Thoracic aorta (tissue), 2 donors: ENCODE data around the gene FAM187B. TPM values are rescaled to one million over a fixed set of nuclear protein-coding genes. Genes with fewer than 3 reads are reported as not detected.

Experiments
- ATAC-seq: fragments of 150-250 bp; one replicate; pipeline ENCODE4 v1.8.0; 2017; ENCODE audit warnings: low read depth; ENCODE audit not compliant: insufficient number of reproducible peaks, low FRiP score
- DNase-seq: peaks from one replicate; pipeline ENCODE4 v3.0.0-alpha.2; 2020; ENCODE audit warnings: low spot score
- H3K27ac ChIP-seq, 2 donors: fragments of 200-600 bp; sonication (generic); 1 replicate in 1 of 2; 2 replicates in 1 of 2; pipeline ENCODE4 v1.5.1; 2016; ENCODE audit warnings: mild to moderate bottlenecking in 2 of 2, moderate library complexity in 2 of 2
- H3K27me3 ChIP-seq: fragments of 200-600 bp; sonication (generic); replicated peaks from 2 replicates; pipeline ENCODE4 v1.6.0; 2016; ENCODE audit warnings: mild to moderate bottlenecking; ENCODE audit not compliant: insufficient read depth
- H3K36me3 ChIP-seq: fragments of 200-600 bp; sonication (generic); one replicate; pipeline ENCODE4 v1.5.1; 2016
- H3K4me1 ChIP-seq, 2 donors: fragments of 200-600 bp; sonication (generic); 1 replicate in 1 of 2; 2 replicates in 1 of 2; pipeline versions ENCODE4 v1.5.1 to v1.6.0; 2016; ENCODE audit warnings: low read depth in 2 of 2, mild to moderate bottlenecking in 1 of 2; ENCODE audit not compliant: control insufficient read depth in 1 of 2
- H3K4me3 ChIP-seq: fragments of 200-600 bp; sonication (generic); 2 replicates; pipeline ENCODE4 v1.5.1; 2016; ENCODE audit warnings: mild to moderate bottlenecking
- H3K9me3 ChIP-seq: fragments of 200-600 bp; sonication (generic); 2 replicates; pipeline ENCODE4 v1.5.1; 2016
- CTCF ChIP-seq: fragments of 200-600 bp; sonication (generic); IDR thresholded peaks from one replicate; pipeline ENCODE4 v1.5.1; 2019; ENCODE audit warnings: antibody characterized with exemption
- total RNA-seq, 2 donors: library from RNA; depleted of rRNA; stranded (reverse); fragments of >200 nt; gene quantifications; one replicate each; pipeline versions ENCODE4 v1.1.0 to v1.2.3, GENCODE V29; 2016

Gene FAM187B
- total RNA-seq, 2 donors from 2014 or later = not detected

DNA sequence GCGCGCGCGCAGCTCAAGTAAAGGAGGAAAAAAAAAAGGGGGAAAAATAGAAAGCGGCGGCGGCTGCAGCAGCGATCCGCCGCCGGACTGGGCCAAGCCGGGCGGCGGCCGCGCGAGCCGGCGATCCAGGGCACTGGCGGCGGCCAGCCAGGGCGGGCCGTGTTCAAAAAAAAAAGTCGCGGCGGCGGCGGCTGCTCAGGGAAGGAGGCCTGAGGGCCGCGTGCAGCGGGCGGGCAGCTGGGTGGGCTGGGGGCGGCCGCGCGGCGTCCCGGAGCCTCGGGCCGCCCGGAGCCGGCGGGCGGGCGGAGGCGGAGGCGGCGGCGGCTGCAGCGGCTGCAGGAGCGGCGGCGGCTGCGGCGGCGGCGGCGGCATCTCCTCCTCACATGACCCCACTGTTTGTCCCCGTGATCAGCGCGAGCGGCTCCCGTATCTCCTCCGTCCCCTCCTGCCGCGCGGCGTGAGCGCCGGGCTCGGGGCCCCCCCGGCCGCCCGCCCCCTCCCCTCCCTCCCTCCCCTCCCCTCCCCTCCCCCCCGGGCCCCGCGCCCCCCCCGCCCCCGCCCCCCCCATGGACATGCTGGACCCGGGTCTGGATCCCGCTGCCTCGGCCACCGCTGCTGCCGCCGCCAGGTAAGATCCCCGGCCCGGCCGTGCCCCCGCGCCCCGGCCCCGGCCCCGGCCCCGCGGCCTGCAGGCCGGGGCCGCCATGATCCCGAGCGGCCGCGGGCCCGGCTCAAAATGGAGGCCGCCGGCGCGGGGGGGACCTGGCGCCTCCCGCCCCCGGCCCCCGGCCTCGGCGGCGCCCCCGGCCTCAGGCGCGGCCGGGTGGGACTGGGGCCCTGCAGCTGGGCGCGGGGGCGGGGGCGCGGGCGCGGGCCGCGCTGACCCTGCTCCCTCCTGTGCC lies 40.2 kb upstream of the FAM187B start, which contains the start of gene USF2:
Gene USF2 (plus strand): TSS at position 427 of the 902 bp plus-strand sequence. CDS start 140 bp downstream, at position 567.
- no peak for TF ChIP-seq CTCF
- DNase-seq (no peak), ATAC-seq (no peak)
- H3K27ac ChIP-seq = peak within 1 kb of the TSS; percentile 87 to 99
- H3K27me3 ChIP-seq = no peaks in the 10 kb centered on the region
- H3K4me3 ChIP-seq = peak within 1 kb of the TSS; percentile 100
- peaks cover 21 to 33% of the 10 kb centered on the region in 2 donors for H3K4me1 ChIP-seq
- H3K9me3 ChIP-seq = no peaks in the 10 kb centered on the region
- peaks cover 25% of the 10 kb centered on the region for H3K36me3 ChIP-seq

DNA sequence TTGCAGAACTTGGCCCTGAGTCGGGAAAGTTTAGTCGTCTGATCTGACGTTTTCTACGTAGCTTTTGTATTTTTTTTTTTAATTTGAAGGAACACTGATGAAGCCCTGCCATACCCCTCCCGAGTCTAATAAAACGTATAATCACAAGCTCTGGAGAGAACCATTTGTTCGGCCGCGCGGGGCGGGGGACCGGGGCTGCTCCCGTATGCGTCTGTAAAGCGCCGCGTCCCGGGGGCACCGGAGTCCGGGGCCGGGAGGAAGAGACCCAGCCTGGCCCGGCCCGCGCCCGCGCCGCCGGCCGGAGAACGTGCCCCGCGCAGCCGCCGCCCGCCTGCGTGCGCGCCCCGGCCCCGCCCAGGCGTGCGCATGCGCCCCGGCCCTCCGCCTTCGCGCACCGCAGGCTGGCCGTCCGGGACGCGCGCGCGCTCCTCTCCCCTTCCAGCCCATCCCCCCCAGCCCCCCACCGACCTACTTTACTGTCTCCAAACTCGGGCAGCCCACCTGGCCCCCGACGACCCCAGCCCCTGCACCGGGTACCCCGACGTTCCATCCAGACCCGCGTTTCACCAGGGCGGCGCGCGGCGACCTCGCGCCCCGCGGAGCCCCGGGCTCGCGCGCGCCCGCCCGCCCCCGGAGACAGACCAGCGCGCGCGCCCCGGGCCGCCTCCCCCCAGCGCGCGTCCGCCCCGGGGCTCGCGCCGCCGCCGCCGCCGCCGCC lies 39.4 kb upstream of the FAM187B start:
- DNase-seq (no peak), ATAC-seq (peak; percentile 80)
- Histone ChIP-seq H3K4me1 (peaks cover 21 to 33% of the 10 kb centered on the region in 2 donors), H3K9me3 (no peaks in the 10 kb centered on the region), H3K27me3 (no peaks in the 10 kb centered on the region), H3K36me3 (peaks cover 21% of the 10 kb centered on the region), H3K27ac (peak overlapping the region; percentile 87 to 99), H3K4me3 (peak overlapping the region; percentile 100)
- TF ChIP-seq CTCF = no peak

- TF ChIP-seq CTCF = no peak
- Histone ChIP-seq H3K27me3 (no peaks in the 10 kb centered on the region), H3K4me3 (peak overlapping the region; percentile 100), H3K4me1 (peaks cover 21 to 33% of the 10 kb centered on the region in 2 donors), H3K36me3 (peaks cover 17% of the 10 kb centered on the region), H3K27ac (peak overlapping the region; percentile 87 to 99), H3K9me3 (no peaks in the 10 kb centered on the region)
- DNase-seq (no peak), ATAC-seq (no peak)
Observed at GRCh38 chr19:35267353-35267817, 38.8 kb upstream of the FAM187B start.

- H3K27me3 ChIP-seq = no peaks in the 10 kb centered on the region
- H3K36me3 ChIP-seq = peaks cover 11% of the 10 kb centered on the region
- no peak for TF ChIP-seq CTCF
- peak overlapping the region; percentile 100 for H3K4me3 ChIP-seq
- peak overlapping the region; percentile 87 to 99 for H3K27ac ChIP-seq
- DNase-seq = no peak
- H3K4me1 ChIP-seq = peaks cover 21 to 33% of the 10 kb centered on the region in 2 donors
- H3K9me3 ChIP-seq = no peaks in the 10 kb centered on the region
- no peak for ATAC-seq
Observed at GRCh38 chr19:35266520-35267352, 38.2 kb upstream of the FAM187B start.
